K562 (cell line): Measurements from ENCODE around the gene ACLY. TPM values are rescaled to one million over a fixed set of nuclear protein-coding genes. Genes with fewer than 3 reads are reported as not detected.

Experiments used
- ATAC-seq: fragments of 200-7000 bp; cut with Tn5 transposase; 3 replicates; pipeline ENCODE4 v1.9.1; 2020; ENCODE audit warnings: moderate library complexity
- BruUV-seq: library from RNA; stranded (reverse); fragments of 400-500 nt; replicated peaks from 2 replicates; lab custom pipeline; 2021; lab: Mats Ljungman, UMichigan
- CTCF ChIA-PET: fragments of 300-600 bp; formaldehyde crosslinking; extraction: SDS; loops from one replicate; lab custom pipeline; 2021; ENCODE audit warnings: low intra/inter-chr PET ratio; lab: Yijun Ruan, JAX
- POLR2A ChIA-PET: fragments of 300-600, 350-650 bp; sonication (Branson Sonifier 250); formaldehyde crosslinking; extraction: SDS; loops from one replicate; lab custom pipeline; 2021; ENCODE audit warnings: antibody characterized with exemption, inconsistent platforms; lab: Yijun Ruan, JAX
- DNase-seq, 4 experiments: peaks; one replicate each; pipeline versions ENCODE4 v3.0.0 to v3.0.0-alpha.2; 2011 to 2018; ENCODE audit warnings: low spot score in 3 of 4, mixed read lengths in 3 of 4; ENCODE audit errors: extremely low read depth in 1 of 4
- FAIRE-seq: peaks from 2 replicates; lab custom pipeline; 2011; peaks lifted over from hg19 to GRCh38; lab: Jason Lieb, UNC
- H2AFZ ChIP-seq: 2 replicates; pipeline ENCODE4 v1.6.0; 2011; ENCODE audit warnings: low read depth, low read length, control low read depth, inconsistent platforms
- H3K27ac ChIP-seq: fragments of 200-600 bp; 3 replicates; pipeline ENCODE4 v1.8.0; 2011; ENCODE audit warnings: low read depth, mild to moderate bottlenecking, control low read depth, inconsistent platforms, low read length, moderate library complexity, mixed read lengths; ENCODE audit errors: extremely low read depth
- H3K27me3 ChIP-seq, 2 experiments: fragments of 300-600 bp in 1 of 2; 2 replicates in 1 of 2; 3 replicates in 1 of 2; pipeline versions ENCODE4 v1.6.0 to v1.8.0; 2011; ENCODE audit warnings: inconsistent platforms in 2 of 2, low read length in 2 of 2, mild to moderate bottlenecking in 1 of 2, mixed read lengths in 1 of 2, moderate library complexity in 1 of 2; ENCODE audit not compliant: control insufficient read depth in 2 of 2, insufficient read depth in 2 of 2
- H3K36me3 ChIP-seq: fragments of 300-600 bp; 3 replicates; pipeline ENCODE4 v1.8.0; 2011; ENCODE audit warnings: mild to moderate bottlenecking, low read length, inconsistent platforms; ENCODE audit not compliant: control insufficient read depth, insufficient read depth
- H3K4me1 ChIP-seq, 2 experiments: fragments of 200-600 bp in 1 of 2; replicated peaks in 1 of 2; 2 replicates in 1 of 2; 3 replicates in 1 of 2; pipeline versions ENCODE4 v1.5.1 to v1.8.0; 2011; ENCODE audit warnings: inconsistent platforms in 2 of 2, low read length in 2 of 2, mild to moderate bottlenecking in 1 of 2, mixed read lengths in 1 of 2, moderate library complexity in 1 of 2; ENCODE audit not compliant: control insufficient read depth in 2 of 2, insufficient read depth in 2 of 2
- H3K4me2 ChIP-seq: 2 replicates; pipeline ENCODE4 v1.6.1; 2011; ENCODE audit warnings: low read length, control low read depth, inconsistent platforms, mixed read lengths; ENCODE audit not compliant: insufficient read depth
- H3K4me3 ChIP-seq: fragments of 200-600 bp; sonication (generic), shearing (Covaris generic); 2 replicates; pipeline ENCODE4 v1.5.1; 2016; ENCODE audit warnings: control low read depth, inconsistent platforms
- H3K79me2 ChIP-seq: fragments of 200-600 bp; 3 replicates; pipeline ENCODE4 v1.8.0; 2011; ENCODE audit warnings: low read length, inconsistent platforms; ENCODE audit not compliant: control insufficient read depth, insufficient read depth
- H3K9ac ChIP-seq, 2 experiments: 2 replicates each; pipeline versions ENCODE4 v1.6.0 to v1.6.1; 2011; ENCODE audit warnings: low read depth in 2 of 2, low read length in 2 of 2, control low read depth in 1 of 2, inconsistent platforms in 1 of 2, mild to moderate bottlenecking in 1 of 2, mixed read lengths in 1 of 2; ENCODE audit not compliant: insufficient read depth in 1 of 2
- H3K9me1 ChIP-seq: one replicate; pipeline ENCODE4 v1.6.0; 2011; ENCODE audit warnings: inconsistent platforms, mild to moderate bottlenecking, low read length, moderate library complexity; ENCODE audit not compliant: control insufficient read depth, insufficient read depth
- H3K9me3 ChIP-seq: replicated peaks from 2 replicates; pipeline ENCODE4 v1.5.1; 2011; ENCODE audit warnings: low read depth, low read length, inconsistent platforms; ENCODE audit not compliant: control insufficient read depth, insufficient read depth
- H4K20me1 ChIP-seq: replicated peaks from 2 replicates; pipeline ENCODE4 v1.6.1; 2011; ENCODE audit warnings: low read length, inconsistent platforms, mixed read lengths; ENCODE audit not compliant: control insufficient read depth, insufficient read depth
- FOXM1 ChIP-seq, 2 experiments: fragments of 450-650 bp in 1 of 2; sonication (generic) in 1 of 2; formaldehyde crosslinking in 1 of 2; IDR thresholded peaks; 2 replicates each; pipeline versions ENCODE4 v1.6.1 to v1.9.0; 2017 to 2022; ENCODE audit warnings: low read depth in 2 of 2, mild to moderate bottlenecking in 2 of 2, missing genetic modification reagents in 1 of 2, moderate library complexity in 1 of 2
- HNRNPK ChIP-seq: fragments of 200-400 bp; formaldehyde crosslinking; IDR thresholded peaks from one replicate; pipeline ENCODE4 v1.6.1; 2018; ENCODE audit warnings: mild to moderate bottlenecking, low read depth, low read length; ENCODE audit not compliant: poor library complexity, severe bottlenecking
- POLR2AphosphoS5 ChIP-seq: IDR thresholded peaks from 2 replicates; pipeline ENCODE4 v1.6.1; 2011; ENCODE audit warnings: mild to moderate bottlenecking, low read depth, low read length, moderate library complexity; ENCODE audit not compliant: control insufficient read depth, insufficient read depth
- RFX1 ChIP-seq: fragments of 450-650 bp; IDR thresholded peaks from 2 replicates; pipeline ENCODE4 v1.6.1; 2016; ENCODE audit warnings: mild to moderate bottlenecking, moderate library complexity
- SIN3A ChIP-seq, 2 experiments: fragments of 150-350 bp in 1 of 2; IDR thresholded peaks; 2 replicates each; pipeline ENCODE4 v1.6.1; 2011 to 2016; ENCODE audit warnings: borderline replicate concordance in 2 of 2, low read depth in 2 of 2, low read length in 2 of 2, mild to moderate bottlenecking in 2 of 2, moderate library complexity in 2 of 2; ENCODE audit not compliant: control insufficient read depth in 1 of 2
- STAT6 ChIP-seq: sonication (generic); formaldehyde crosslinking; IDR thresholded peaks from 2 replicates; pipeline ENCODE4 v1.8.1; 2023; ENCODE audit warnings: mild to moderate bottlenecking, missing genetic modification reagents
- ZBTB17 ChIP-seq: fragments of 450-650 bp; formaldehyde crosslinking; IDR thresholded peaks from 2 replicates; pipeline ENCODE4 v1.4.0; 2020; ENCODE audit warnings: mild to moderate bottlenecking
- ZNF197 ChIP-seq: fragments of 200-800 bp; sonication (Bioruptor generic); IDR thresholded peaks from 2 replicates; pipeline ENCODE4 v1.6.1; 2016; ENCODE audit warnings: low read depth, missing genetic modification characterization, missing compliant biosample characterization
- ZNF224 ChIP-seq: sonication (generic); formaldehyde crosslinking; IDR thresholded peaks from 2 replicates; pipeline ENCODE4 v1.8.0; 2022; ENCODE audit warnings: mild to moderate bottlenecking, missing genetic modification reagents
- ZNF551 ChIP-seq: fragments of 250-450 bp; sonication (Bioruptor Pico); IDR thresholded peaks from 2 replicates; pipeline ENCODE4 v1.5.0; 2021; ENCODE audit warnings: mild to moderate bottlenecking, moderate library complexity
- ZNF561 ChIP-seq: fragments of 450-650 bp; formaldehyde crosslinking; conservative IDR thresholded peaks from 2 replicates; pipeline ENCODE4 v1.4.0; 2020; ENCODE audit warnings: mild to moderate bottlenecking, moderate library complexity
- WGBS: fragments of 100-300 bp; shearing (Covaris generic); methylation state at CpG from one replicate; pipeline ENCODE4 v1.1.6; 2016; ENCODE audit warnings: low coverage, mixed read lengths; ENCODE audit not compliant: insufficient coverage; ENCODE audit errors: missing lambda C conversion rate; 5-methylcytosine and 5-hydroxymethylcytosine counted together
- in situ Hi-C: fragments of 300-500 bp; cut with MboI; formaldehyde crosslinking; loops from 4 replicates; pipeline ENCODE4 v1.15.0; 2018; ENCODE audit warnings: inconsistent platforms, mixed read lengths
- intact Hi-C: fragments of 100-400 bp; cut with micrococcal nuclease; formaldehyde crosslinking; loops from 2 replicates; pipeline ENCODE4 v1.14.2; 2022
- polyA plus RNA-seq, 8 experiments: library from polyadenylated mRNA; depleted of rRNA in 4 of 8; stranded (reverse) in 5 of 8; unstranded in 3 of 8; fragments of >200 nt; fragmentation: Nextera tagmentation in 2 of 8; fragmentation: Illumina TruSeq in 1 of 8; extraction: Ambion mirVana in 2 of 8; extraction: Trizol in 1 of 8; gene quantifications; 2 replicates each; pipeline versions ENCODE4 v1.2.1 to v1.2.3, GENCODE V29; 2011 to 2014; ENCODE audit warnings: inconsistent platforms in 1 of 8, missing spikeins in 1 of 8
- total RNA-seq, 7 experiments: library from RNA; depleted of rRNA in 6 of 7; stranded (reverse); fragments of >200 nt in 6 of 7; fragmentation: Illumina TruSeq in 2 of 7; extraction: Trizol in 2 of 7; gene quantifications; 2 replicates each; pipeline versions ENCODE4 v1.2.1 to v1.2.3, GENCODE V29; 2011 to 2021; ENCODE audit warnings: low replicate concordance in 1 of 7

ACLY gene
- total and polyA plus RNA-seq, 9 of the 15 experiments (the other 6 are each of a cell fraction or from before 2014, with no cell fraction given): 42.9 to 280 (median 125) TPM

GRCh38 chr17:41907633-41908539 is 10.9 kb downstream of the ACLY start:
- no peaks in the 10 kb centered on the region for H3K27me3 ChIP-seq
- TF ChIP-seq FOXM1 (IDR thresholded peaks at IDR 0.05; ENCODE audit: low read depth) (no peak), FOXM1 (CRISPR knock-in tag; IDR thresholded peaks at IDR 0.05; ENCODE audit: low read depth) (no peak), HNRNPK (no peak), POLR2AphosphoS5 (0 out of 2 replicates have a peak, but pooled peaks have one; percentile 5), SIN3A (IDR thresholded peaks at IDR 0.05; ENCODE audit: borderline replicate concordance in 2 of 2, control insufficient read depth in 1 of 2, low read depth in 2 of 2, low read length in 2 of 2) (no peak), ZNF197 (CRISPR knock-in tag) (no peak), ZNF561 (CRISPR knock-in tag) (no peak), ZNF551 (CRISPR knock-in tag) (no peak), RFX1 (peak; percentile 44), STAT6 (no peak), ZNF224 (CRISPR knock-in tag) (no peak), ZBTB17 (no peak)
- ChIA-PET POLR2A (interaction anchor here (2.8 to 3.5 kb wide), 2 partner anchors 9 to 11 kb away, joined by 11 to 18 read pairs; partner anchors contain the start of gene ACLY), CTCF (no interaction called here)
- no peak overlapping the region for H2AFZ ChIP-seq
- no peak overlapping the region for H3K4me2 ChIP-seq
- H4K20me1 ChIP-seq: peaks cover 10% of the 10 kb centered on the region; the same call in 1 of the 2 replicates
- no peak for DNase-seq
- H3K9ac ChIP-seq: no peak overlapping the region
- in situ Hi-C loops: no loop called here
- intact Hi-C loops: no loop called here
- FAIRE-seq: no peak
- peaks cover 97% of the 10 kb centered on the region for H3K36me3 ChIP-seq
- no peak overlapping the region for H3K4me3 ChIP-seq
- 88% methylated on average over 13 of the region's 14 CpGs for WGBS
- peaks cover 9% of the 10 kb centered on the region for H3K79me2 ChIP-seq
- no peaks in the 10 kb centered on the region; a peak in 1 of 5 replicates for H3K4me1 ChIP-seq
- H3K27ac ChIP-seq: no peak overlapping the region
- H3K9me3 ChIP-seq: no peaks in the 10 kb centered on the region
- ATAC-seq: no peak; the same call in 2 of the 3 replicates
- no TSS peak for BruUV-seq
- peaks cover 3% of the 10 kb centered on the region for H3K9me1 ChIP-seq
